Kasumi-1 (cell line): Measurements from ENCODE around the gene CDK2.

Experiments used
- DNase-seq, 2 experiments: peaks; one replicate each; lab custom pipeline; 2025; lab: John Stamatoyannopoulos, UW

CDK2 gene

DNA sequence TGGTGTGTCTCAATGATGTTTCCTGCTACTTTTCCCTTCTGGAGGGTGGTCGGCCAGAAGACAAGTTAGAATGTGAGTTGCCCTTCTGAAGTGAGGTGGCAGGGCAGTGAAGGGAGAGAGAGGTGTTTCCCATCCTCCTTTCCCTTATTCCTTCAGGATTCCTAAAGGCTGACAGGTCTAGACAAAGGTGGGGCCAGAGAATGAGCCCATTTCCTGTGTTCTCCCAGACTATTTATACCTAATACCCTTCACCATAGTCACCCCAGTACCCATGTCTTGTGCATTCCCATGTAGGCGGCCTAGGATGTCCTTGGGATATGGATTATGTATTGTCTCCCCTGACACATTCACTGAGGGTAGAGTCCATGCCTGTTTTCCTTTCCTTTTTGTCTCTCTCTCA, 28.6 kb upstream of the CDK2 start:
- DNase-seq = no peak

DNA sequence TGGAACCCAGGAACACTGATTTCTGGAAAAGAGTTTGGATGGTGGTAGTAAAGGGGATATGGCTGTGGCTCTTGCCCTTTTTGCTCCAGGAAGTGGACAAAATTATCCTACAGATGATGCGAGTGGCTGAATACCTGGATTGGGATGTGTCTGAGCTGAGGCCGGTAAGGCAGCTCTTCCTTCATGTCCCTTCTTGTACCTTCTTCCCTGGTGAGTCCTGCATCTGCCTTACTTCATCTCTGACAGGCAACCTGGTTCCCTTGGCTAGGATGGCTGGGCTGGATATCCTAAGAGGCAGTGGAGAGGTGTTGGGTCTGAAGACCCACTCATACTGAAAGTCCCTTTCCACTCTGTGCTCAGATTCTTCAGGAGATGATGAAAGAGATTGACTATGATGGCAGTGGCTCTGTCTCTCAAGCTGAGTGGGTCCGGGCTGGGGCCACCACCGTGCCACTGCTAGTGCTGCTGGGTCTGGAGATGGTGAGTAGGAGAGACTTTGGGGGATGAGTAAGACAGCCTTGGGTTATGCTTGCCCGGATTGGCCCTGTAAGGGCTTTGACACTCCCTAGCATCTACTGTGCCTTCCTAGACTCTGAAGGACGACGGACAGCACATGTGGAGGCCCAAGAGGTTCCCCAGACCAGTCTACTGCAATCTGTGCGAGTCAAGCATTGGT, 27.7 kb upstream of the CDK2 start:
- DNase-seq = no peak

DNA sequence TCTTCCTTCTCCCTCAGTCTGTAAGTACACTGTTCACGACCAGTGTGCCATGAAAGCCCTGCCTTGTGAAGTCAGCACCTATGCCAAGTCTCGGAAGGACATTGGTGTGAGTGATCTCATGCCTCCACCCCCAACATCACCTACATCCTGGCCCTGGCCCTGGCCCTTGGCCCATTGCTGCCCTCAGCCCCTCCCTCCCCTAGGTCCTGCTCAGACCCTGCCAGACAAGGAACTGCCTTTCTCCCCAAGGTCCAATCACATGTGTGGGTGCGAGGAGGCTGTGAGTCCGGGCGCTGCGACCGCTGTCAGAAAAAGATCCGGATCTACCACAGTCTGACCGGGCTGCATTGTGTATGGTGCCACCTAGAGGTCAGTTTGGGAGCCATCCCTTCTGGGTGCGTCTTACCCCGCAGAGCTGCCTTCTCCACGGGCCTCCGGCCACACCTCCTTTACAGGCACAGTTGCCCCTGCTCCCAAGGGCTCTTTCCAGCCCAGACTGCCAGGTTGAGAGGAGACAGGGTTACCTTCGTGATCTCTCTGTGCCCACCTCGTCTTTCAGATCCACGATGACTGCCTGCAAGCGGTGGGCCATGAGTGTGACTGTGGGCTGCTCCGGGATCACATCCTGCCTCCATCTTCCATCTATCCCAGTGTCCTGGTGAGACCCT, 26.4 kb upstream of the CDK2 start:
- DNase-seq = peak; percentile 79 to 88

DNA sequence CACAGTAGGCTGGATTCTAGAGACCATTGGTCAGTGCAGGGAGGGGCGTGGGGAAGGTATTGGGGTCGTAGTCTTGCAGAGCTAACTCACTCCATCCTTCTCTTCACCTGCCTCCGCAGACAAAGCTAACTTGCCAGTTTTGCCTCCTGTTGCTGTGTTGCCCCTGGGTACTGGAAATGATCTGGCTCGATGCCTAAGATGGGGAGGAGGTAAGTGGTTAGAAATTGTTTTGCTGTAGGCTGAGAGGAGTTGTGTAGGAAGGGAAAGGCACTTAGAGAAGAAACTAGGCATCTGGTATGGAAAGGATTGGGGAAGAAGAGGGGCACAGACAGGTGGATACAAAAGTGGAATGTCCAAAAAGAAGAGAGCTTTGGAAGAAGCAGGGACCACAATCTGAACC, 24.6 kb upstream of the CDK2 start:
- no peak for DNase-seq

DNA sequence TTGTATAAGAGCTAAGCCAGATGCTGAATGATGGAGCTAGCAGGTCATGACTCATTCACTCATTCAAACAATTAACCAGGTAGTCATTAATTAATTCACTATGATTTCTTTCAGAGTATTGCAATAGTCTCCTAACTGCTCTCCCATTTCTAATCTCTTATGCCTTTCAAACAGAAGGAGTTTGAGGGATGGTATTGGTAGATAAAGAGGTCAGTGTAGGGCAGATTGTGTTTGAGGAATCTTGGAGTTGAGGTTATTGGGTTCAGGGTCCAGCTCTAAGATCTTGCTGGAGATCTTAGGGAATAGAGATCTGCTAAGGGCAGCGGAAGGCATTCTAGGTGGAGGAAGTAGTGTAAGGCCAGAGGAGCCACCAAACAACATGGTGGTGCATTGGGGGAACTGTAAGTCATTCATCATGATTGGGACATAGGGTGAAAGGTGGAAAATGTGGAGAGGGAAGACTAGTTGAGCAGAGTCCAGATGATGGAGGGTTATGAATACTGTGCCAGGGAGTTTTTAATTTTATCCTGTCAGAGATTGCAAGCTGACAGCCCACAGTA, 24.0 kb upstream of the CDK2 start:
- no peak for DNase-seq

DNA sequence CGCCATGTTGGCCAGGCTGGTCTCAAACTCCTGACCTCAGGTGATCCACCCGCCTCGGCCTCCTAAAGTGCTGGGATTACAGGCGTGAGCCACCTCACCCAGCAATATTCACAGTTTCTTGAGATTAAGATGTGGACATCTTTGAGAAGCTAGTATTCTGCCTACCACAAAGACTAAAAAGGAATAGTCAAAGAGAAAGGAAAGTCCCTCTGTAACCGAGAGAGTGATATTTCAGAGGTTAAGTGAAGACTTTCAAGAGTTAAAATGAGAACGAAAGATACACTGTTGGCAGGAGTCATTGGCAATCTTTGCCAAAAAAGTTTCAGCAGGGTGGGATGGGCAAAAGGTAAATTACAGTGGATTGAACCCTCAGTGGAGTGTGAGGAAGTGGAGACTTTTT, 20.1 kb upstream of the CDK2 start:
- no peak for DNase-seq

DNA sequence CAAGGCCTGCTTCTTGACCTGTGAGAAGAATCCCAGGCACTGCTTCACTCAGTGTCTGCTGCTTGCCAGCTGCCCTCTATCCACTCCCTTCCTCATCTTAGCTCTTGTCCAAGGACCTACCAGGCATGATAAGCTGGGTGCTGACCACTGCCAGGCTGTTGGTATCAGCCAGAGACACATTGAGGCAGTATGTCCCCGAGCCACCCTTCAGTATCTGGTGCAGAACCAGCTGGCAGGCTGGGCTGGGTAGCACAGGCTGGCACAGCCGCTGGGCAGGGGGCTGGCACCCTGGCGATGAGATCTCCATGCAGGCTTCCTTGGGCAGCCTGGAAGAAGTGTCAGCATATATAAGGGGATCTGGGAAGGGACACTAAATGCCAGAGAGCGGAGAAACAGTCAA, 11.3 kb upstream of the CDK2 start:
- no peak for DNase-seq

DNA sequence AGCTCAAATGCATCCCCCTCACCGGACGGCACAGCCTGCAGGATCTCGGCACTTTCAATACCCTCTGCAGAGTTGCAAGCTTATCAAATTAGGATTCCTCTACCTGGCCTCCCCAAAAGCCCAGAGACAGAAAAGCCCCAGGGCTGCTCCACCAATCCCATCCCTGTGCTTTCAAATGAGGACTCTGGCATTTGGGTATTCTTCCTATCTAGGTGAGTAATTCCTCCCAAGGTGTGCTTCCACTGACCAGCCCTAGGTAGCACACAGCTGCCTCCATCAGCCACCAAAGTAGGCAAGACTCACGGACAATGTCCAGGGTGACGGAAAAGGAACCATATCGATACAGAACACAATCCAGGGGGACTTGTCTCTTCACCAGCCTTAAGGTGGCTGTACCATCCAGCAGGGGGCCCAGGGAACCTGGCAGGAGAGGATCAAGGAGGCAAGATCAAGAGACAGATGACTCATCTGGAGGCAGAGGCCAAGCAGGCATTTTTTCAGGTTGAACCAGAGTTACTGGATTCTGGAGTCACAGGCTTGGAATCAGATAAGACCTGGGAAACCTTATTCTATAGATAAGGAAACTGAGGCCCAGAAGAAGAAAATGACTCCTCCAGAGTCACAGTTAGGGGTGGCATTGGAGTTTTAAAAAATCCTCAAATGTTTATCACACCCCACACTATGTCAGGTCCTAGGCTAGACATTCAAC, 10.7 kb upstream of the CDK2 start:
- DNase-seq = peak; percentile 42 to 47

DNA sequence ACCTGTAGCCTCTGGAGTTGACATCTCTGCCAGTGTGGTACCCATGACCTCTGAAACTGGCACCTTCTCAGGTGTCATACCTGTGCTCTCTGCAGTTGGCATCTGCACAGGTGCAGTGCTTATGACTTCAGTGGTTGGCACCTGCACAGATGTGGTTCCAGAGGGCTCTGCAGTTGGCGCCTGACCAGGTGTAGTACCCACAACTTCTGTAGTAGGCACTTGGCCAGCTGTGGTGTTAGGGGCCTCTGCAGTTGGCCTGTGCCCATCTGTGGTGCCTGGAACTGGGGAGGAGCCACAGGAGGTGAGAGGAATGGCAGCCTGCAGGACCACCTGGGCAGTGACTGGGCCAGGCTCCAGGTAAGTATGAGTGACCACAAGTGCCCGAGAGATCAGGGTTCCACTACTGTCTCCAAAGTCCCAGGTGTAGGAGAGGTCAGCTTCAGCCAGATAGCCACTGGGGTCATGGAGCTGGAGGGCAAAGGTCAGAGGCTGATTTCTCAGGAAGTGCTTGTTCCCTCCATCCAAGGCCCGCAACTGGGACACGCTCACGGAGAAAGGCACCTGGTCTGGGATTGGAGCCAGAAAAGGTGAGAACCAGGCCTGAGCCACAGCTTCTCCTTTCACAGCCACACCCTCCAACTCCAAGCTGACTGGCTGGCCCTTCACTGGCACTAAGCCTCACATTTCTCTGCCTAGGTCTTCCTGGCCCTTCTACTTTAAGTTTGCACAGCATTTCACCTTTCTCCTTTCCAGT, 9.3 kb upstream of the CDK2 start:
- no peak for DNase-seq

DNA sequence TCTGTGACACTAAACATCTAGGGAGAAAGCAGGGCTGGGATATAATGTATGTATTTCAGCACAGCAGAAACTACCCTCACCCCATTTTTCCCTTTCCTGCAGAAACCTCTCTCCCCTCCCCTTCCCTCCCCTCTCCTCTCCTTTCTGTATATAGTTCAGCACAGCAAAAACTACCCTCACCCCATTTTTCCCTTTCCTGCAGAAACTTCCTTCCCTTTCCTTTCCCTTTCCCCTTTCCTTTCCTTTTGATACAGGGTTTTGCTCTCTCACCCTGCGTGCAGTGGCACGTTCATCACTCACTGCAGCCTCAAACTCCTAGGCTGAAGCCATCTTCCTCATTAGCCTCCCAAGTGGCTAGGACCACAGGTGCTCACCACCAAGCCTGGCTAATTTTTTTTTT, 2.9 kb upstream of the CDK2 start:
- DNase-seq = no peak

DNA sequence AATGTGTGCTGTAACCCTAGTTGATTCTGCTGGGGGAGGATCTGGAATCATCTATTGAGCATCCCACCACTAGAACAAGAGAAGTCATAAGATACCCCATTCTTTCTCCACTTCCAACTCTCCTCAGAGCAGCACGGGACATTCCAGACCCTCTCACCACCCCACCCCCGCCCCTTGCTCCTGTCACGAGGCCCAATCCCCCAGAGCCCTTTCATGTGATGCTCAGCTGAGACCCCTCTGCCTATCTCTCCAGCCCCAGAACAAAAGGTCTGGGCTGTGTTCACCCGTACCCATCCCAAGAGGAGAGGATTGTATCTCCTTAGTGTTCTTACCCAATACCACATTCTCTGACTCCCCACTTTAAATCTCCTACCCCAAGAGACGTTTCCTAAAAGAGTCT, 1.4 kb upstream of the CDK2 start:
- DNase-seq = no peak

DNA sequence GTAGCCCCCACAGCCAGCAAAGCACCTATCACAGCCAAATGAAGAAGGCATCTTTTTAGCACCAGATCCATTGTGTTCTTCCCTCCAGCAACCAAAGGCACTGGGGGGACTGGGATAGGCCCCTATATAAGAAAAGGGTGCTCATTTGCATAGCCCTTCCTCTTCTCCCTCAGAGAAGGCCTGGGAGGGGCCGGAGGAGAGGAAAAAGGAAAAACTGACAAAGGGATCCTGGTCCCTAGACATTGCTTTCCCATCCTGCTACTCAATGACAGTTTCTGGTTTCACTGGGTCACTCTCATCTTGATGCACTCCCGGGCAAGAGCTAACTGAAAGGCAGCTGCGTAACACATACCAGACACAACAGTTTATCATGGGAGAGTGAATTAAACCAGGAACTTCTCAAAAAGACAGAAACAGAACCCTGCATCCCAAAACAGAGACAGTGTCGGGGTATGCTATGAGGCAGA, 656 bp upstream of the CDK2 start, which contains the start of gene PMEL:
Gene PMEL (minus strand): TSS at position 102 of the 467 bp plus-strand sequence. CDS start 31 bp downstream, at position 71.
- DNase-seq = peak in 1 of 2 experiments; percentile 41

DNA sequence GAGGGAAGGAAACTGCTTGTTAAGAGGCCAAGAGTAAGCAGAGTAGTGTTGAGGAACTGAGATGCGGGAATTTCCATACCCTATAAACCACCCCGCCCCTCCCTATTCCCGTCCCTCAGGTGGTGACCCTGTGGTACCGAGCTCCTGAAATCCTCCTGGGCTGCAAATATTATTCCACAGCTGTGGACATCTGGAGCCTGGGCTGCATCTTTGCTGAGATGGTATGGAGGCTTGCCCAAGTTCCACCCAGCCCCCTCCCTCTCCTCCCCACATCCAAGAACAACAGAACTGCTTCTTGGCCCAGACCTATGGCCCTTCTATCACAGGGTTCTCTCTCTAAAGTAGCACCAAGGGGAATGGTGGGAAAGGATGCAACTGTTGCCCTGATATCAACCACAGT, 2.7 kb downstream of the CDK2 start:
- DNase-seq = no peak

DNA sequence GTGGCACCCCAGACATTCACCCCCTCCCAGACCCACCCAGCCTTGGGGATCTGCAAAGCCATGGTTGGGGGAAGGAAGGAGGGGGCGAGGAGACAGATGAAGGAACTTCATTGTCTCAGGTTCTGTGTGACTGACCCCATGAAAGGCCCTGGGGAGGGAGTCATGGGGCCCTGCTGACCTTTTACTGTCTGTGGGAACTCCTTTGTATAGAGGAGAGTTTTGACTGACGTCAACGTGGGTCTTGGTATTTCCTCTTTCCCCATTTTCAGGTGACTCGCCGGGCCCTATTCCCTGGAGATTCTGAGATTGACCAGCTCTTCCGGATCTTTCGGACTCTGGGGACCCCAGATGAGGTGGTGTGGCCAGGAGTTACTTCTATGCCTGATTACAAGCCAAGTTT, 4.1 kb downstream of the CDK2 start:
- DNase-seq = no peak

DNA sequence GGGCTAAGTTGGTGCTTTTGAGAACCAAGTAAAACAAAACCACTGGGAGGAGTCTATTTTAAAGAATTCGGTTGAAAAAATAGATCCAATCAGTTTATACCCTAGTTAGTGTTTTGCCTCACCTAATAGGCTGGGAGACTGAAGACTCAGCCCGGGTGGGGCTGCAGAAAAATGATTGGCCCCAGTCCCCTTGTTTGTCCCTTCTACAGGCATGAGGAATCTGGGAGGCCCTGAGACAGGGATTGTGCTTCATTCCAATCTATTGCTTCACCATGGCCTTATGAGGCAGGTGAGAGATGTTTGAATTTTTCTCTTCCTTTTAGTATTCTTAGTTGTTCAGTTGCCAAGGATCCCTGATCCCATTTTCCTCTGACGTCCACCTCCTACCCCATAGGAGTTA, 5.4 kb downstream of the CDK2 start:
- no peak for DNase-seq

DNA sequence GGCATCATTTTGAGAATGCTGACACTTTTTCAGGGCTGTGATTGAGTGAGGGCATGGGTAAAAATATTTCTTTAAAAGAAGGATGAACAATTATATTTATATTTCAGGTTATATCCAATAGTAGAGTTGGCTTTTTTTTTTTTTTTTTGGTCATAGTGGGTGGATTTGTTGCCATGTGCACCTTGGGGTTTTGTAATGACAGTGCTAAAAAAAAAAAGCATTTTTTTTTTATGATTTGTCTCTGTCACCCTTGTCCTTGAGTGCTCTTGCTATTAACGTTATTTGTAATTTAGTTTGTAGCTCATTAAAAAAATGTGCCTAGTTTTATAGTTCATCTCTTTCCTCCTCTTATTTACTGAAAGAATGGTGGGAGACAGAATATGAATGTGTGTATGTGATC, 5.8 kb downstream of the CDK2 start:
- DNase-seq = no peak

DNA sequence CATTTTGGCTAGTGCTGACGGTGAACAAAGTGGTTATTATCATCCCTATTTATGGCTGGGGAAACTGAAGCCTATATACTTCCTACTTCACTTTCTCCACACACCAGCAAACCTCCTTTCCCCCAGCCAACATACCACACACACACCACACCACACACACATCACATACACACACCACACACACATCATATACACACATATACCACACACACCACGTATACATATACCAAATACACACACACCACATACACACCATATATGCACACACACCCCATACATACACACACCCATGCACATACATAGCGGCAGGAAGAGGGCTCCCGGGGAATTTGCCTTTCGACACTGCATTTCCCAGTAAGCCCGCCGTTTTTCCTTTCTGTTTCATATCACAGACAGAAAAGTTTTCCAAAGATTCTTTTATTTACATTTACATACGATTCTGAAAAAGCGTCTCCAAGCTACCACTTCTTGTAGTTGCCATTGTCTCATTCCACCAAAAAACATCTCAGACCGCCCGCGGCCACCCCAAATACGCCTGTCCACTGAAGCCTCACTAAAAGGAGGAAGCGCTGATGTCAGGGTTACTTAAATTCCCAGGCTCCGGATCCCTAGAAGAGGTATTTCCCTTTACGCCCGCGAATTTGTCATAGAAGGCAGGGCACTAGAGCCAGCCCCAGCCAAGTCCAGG, 6.4 kb downstream of the CDK2 start:
- peak; percentile 57 to 58 for DNase-seq

DNA sequence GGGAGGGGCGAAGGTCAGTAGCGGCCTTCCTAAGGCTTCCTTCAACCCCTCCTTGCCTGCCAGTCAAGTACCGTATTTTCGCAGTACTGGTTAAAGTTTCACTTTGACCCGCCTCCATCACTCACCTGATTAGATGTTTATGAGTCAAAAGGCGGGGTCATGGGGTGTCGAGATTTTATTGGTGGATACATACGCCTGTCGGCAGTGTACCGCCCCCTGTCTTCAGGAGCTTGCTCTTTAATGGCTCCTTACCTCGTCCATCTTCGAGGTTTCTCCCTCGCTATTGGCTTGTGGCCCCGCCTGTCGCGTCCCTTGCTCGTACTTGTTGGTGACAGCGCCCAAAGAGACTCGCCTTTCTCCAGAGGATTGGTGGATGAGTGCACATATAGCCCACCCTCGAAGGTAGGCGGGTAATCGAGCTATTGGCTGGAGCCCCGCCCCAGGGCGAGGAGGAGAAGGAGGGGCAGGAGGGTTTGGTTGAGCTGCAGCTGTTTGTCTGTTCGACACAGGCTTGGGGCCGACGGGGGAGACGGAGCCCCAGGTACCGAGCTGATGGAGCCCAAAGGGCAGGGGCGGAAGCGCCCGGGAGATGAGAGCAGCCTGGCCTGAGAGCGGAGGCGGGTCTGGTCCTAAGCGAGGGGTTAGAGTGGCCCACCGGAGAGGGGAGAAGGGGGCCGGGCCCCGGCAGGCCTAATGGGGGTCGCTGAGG, 7.1 kb downstream of the CDK2 start, which contains the start of gene RAB5B:
Gene RAB5B (plus strand): TSS at position 480 of the 709 bp plus-strand sequence. CDS start 12,883 bp downstream, outside the sequence.
- peak; percentile 100 for DNase-seq

DNA sequence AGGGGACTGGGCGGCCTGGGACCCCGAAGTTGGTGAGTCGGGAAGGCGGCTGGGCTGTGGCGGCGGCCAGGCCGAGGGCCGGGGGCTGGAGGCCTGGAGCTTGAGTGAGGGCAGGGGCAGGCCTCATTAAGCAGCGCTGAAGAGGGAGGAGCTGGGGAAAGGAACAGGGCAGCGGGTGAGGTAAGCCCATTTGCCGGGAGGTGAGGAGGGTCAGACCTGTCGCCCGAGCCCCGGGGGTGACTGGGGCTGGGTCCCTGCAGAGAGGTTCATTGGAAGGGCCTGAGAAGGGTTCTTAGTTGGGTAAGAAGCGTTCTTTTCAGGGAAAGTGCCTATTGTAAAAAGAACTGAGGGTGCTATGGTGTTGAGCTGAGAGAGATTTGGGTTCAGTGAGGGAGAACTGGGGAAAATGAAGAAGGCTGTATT, 7.7 kb downstream of the CDK2 start:
- peak; percentile 29 to 46 for DNase-seq

DNA sequence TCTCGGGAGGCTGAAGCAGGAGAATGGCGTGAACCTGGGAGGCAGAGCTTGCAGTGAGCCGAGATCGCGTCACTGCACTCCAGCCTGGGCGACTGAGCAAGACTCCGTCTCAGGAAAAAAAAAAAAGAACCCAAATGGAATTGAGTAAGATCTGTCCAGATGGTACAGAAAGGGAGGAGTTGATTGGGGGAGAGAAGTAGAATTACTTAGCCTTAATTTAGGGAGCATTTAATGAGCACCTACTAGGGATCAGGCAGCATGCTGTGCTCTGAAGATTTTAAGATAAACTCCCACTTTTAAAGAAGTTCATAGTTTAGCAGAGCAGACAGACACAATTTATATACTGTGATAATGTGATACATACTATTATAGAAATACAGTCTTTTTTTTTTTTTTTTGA, 11.8 kb downstream of the CDK2 start:
- no peak for DNase-seq

DNA sequence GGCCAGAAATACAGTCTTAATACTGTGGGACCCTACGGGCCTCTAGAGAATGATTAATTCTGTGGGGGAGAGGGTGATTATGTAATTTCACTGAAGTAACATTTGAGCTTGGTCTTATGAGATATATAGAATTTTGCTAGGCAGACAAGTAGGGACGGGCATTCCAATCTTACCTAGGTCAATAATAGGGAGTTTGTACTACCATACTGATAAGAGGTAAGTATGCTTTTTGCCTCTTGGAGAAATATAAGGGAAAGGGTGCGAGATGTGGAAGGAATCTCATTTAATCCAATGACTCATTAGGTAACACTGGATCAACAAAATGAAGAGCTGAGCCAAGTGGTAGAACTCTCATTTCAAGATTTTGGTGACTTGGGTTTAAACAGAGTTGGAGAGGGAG, 12.4 kb downstream of the CDK2 start:
- DNase-seq = no peak
